Gastrocnemius medialis (tissue), 4 donors: ENCODE measurements around the gene IQCH. TPM values are rescaled to one million over a fixed set of nuclear protein-coding genes. Genes with fewer than 3 reads are reported as not detected.

ENCODE experiments used
- ATAC-seq, 2 donors: fragments of 150-250 bp; one replicate each; pipeline ENCODE4 v1.9.1; 2016
- DNase-seq, 2 donors: peaks; one replicate each; pipeline ENCODE4 v3.0.0-alpha.2; 2019
- H3K27ac ChIP-seq, 4 donors: fragments of 200-600 bp; sonication (generic); 1 replicate in 1 of 4; 2 replicates in 3 of 4; pipeline ENCODE4 v1.5.1; 2016 to 2018; ENCODE audit warnings: mild to moderate bottlenecking in 2 of 4, moderate library complexity in 1 of 4
- H3K27me3 ChIP-seq, 3 donors: fragments of 200-600 bp; sonication (generic) in 2 of 3; 1 replicate in 1 of 3; 2 replicates in 2 of 3; pipeline versions ENCODE4 v1.5.1 to v1.6.0; 2016 to 2019; ENCODE audit warnings: mild to moderate bottlenecking in 1 of 3, moderate library complexity in 1 of 3
- H3K36me3 ChIP-seq, 2 donors: fragments of 200-600 bp; sonication (generic) in 1 of 2; one replicate each; pipeline ENCODE4 v1.5.1; 2017 to 2018
- H3K4me1 ChIP-seq, 2 donors: fragments of 200-600 bp; sonication (generic) in 1 of 2; one replicate each; pipeline ENCODE4 v1.5.1; 2016 to 2017; ENCODE audit warnings: mild to moderate bottlenecking in 2 of 2
- H3K4me3 ChIP-seq, 4 donors: fragments of 200-600 bp; sonication (generic) in 3 of 4; 1 replicate in 1 of 4; 2 replicates in 3 of 4; pipeline ENCODE4 v1.5.1; 2016 to 2019; ENCODE audit warnings: mild to moderate bottlenecking in 2 of 4
- H3K9me3 ChIP-seq, 3 donors: fragments of 200-600 bp; sonication (generic) in 2 of 3; 1 replicate in 1 of 3; 2 replicates in 2 of 3; pipeline ENCODE4 v1.5.1; 2016 to 2019
- POLR2A ChIP-seq, 2 donors: fragments of 450-650 bp; IDR thresholded peaks; one replicate each; pipeline ENCODE4 v1.6.1; 2017; ENCODE audit warnings: antibody characterized with exemption in 2 of 2, mild to moderate bottlenecking in 2 of 2, moderate library complexity in 2 of 2
- in situ Hi-C, 4 donors: fragments of 200-750 bp; cut with MboI; loops; one replicate each; pipeline versions ENCODE4 v1.15.0 to v1.8.0; 2017; ENCODE audit warnings: low sequenced_read_pairs in 4 of 4
- intact Hi-C: fragments of 100-400 bp; cut with DNase I; formaldehyde crosslinking; loops from one replicate; pipeline ENCODE4 v1.15.1; 2023; ENCODE audit warnings: low total_unique reads
- total RNA-seq, 4 donors: library from RNA; depleted of rRNA; stranded (reverse); fragments of >200 nt; gene quantifications; one replicate each; pipeline versions ENCODE4 v1.1.0 to v1.2.3, GENCODE V29; 2016
- TF ChIP-seq, protein P1 (sequence below), 5 experiments: fragments of 450-650 bp in 3 of 5; fragments of 200-600 bp in 2 of 5; sonication (generic) in 2 of 5; IDR thresholded peaks in 4 of 5; conservative IDR thresholded peaks in 1 of 5; 1 replicate in 4 of 5; 2 replicates in 1 of 5; pipeline ENCODE4 v1.5.1; 2016 to 2019; ENCODE audit warnings: antibody characterized with exemption in 5 of 5, mild to moderate bottlenecking in 3 of 5, moderate library complexity in 3 of 5

The IQCH gene
- total RNA-seq, 4 donors from 2014 or later = 0.07 to 0.65 (median 0.32) TPM

DNA sequence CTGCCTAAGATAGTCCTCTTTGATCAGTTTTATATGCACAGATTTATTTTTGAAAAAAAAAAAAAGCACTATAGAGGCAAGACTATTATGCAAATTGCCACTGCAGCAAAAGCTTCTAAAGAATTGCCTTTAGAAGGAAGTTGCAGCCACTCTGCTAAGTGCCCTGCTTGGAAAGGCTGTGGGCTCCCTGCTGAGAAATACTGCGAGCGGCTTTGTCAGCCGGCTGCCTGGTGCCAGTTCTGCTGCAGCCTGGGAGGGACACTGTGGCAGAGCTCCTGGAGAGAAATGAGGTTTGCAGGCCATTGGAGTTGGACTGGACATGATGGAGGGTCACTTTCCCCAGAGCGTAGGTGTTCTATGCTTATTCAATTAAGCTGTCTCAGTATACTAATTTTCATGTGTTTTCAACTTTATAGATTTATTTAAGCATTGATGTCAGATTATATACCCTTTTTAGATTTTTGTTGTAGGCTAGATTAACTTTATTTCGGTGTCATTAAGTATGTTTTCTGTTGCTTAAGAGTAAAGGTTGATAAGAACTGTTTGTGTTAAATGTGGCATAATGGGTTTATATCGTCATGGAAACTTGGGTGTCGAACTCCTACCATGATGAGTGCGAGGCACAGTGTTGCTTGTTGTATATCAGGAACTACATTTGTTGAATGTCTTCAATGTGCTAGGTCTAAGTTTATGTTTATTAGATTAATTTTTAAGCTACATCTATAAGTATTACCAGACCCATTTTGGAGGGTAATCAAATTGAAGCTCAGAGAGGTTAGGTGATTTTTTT, 294.5 kb downstream of the IQCH start:
- peak in 1 of 2 donors; percentile 53 for DNase-seq
- in situ Hi-C loops = loop anchor here in 1 of 4 donors (25.0 kb wide), 1 partner anchor 288 kb away; the partner anchor contains the start of genes RNU6-1 and SKOR1

DNA sequence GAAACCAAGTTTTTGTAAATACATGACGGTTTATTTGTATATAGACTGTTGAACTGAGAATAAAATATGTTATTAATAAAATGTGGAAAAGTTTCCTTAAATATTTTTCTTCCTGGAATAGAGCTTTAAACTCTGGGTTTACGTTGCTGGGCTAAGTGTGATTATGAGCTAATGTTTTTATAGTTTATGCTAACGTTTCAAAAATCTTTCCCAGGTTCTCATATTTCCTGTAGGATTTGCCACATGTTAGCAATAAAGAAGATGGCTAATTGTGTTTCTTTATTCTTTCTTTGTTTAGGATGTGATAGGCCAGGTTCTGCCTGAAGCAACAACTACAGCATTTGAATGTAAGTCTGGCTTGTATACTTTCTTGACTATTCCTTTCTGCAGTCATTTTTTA, 295.1 kb downstream of the IQCH start:
- intact Hi-C loops = loop anchor here (10.0 kb wide), 1 partner anchor 295 kb away; the partner anchor contains the start of genes AAGAB and IQCH
- Histone ChIP-seq H3K36me3 (peaks cover 0 to 8% of the 10 kb centered on the region in 2 donors), H3K27ac (peak overlapping the region; percentile 16 to 60 (median 40)), H3K27me3 (no peaks in the 10 kb centered on the region), H3K4me3 (no peak overlapping the region), H3K4me1 (peaks cover 12 to 30% of the 10 kb centered on the region in 2 donors), H3K9me3 (no peaks in the 10 kb centered on the region)
- no peak for ATAC-seq
- in situ Hi-C loops = loop anchor here in 1 of 4 donors (25.0 kb wide), 1 partner anchor 288 kb away; the partner anchor contains the start of genes RNU6-1 and SKOR1
- DNase-seq = no peak
- no peak for TF ChIP-seq POLR2A (IDR thresholded peaks at IDR 0.05)
- TF ChIP-seq, protein P1, sequence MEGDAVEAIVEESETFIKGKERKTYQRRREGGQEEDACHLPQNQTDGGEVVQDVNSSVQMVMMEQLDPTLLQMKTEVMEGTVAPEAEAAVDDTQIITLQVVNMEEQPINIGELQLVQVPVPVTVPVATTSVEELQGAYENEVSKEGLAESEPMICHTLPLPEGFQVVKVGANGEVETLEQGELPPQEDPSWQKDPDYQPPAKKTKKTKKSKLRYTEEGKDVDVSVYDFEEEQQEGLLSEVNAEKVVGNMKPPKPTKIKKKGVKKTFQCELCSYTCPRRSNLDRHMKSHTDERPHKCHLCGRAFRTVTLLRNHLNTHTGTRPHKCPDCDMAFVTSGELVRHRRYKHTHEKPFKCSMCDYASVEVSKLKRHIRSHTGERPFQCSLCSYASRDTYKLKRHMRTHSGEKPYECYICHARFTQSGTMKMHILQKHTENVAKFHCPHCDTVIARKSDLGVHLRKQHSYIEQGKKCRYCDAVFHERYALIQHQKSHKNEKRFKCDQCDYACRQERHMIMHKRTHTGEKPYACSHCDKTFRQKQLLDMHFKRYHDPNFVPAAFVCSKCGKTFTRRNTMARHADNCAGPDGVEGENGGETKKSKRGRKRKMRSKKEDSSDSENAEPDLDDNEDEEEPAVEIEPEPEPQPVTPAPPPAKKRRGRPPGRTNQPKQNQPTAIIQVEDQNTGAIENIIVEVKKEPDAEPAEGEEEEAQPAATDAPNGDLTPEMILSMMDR (IDR thresholded peaks at IDR 0.05 in 4 of 5, conservative IDR thresholded peaks at IDR 0.05 in 1 of 5) = no peak

More for the DNA sequence above, 294.5 kb downstream of the IQCH start:
- ATAC-seq = peak; percentile 55 to 58
- TF ChIP-seq POLR2A (IDR thresholded peaks at IDR 0.05) = no peak
- TF ChIP-seq, protein P1 (IDR thresholded peaks at IDR 0.05 in 4 of 5, conservative IDR thresholded peaks at IDR 0.05 in 1 of 5) = no peak
- H3K27ac ChIP-seq = peak overlapping the region; percentile 16 to 60 (median 40)
- H3K4me1 ChIP-seq = peaks cover 19 to 32% of the 10 kb centered on the region in 2 donors
- no peak overlapping the region for H3K4me3 ChIP-seq
- H3K36me3 ChIP-seq = peaks cover 0 to 8% of the 10 kb centered on the region in 2 donors
- intact Hi-C loops = loop anchor here (10.0 kb wide), 1 partner anchor 294 kb away; the partner anchor contains the start of genes AAGAB and IQCH
- H3K27me3 ChIP-seq = no peaks in the 10 kb centered on the region
- H3K9me3 ChIP-seq = no peaks in the 10 kb centered on the region

DNA sequence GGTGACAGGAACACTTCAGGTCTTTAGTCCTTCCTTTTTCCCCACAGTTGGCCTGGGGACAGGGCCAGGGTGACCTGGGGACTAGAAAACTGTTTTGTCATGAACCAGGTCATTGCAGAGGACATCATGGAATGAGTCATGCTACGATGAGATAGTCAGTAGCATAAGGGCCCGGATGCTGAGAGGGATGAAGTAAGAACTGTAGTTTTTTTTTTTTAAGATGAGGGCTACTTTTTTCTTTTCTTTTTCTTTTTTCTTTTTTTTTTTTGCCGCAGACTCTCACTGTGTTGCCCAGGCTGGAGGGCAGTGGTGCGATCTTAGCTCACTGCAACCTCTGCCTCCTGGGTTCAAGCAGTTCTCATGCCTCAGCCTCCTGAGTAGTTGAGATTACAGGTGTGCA, 295.9 kb downstream of the IQCH start:
- DNase-seq = peak in 1 of 2 donors; percentile 56
- no peaks in the 10 kb centered on the region for H3K9me3 ChIP-seq
- H3K27me3 ChIP-seq = no peaks in the 10 kb centered on the region
- in situ Hi-C loops (no loop called here), intact Hi-C loops (no loop called here)
- peak; percentile 78 to 95 for ATAC-seq
- no peak overlapping the region for H3K4me3 ChIP-seq
- TF ChIP-seq, protein P1 (IDR thresholded peaks at IDR 0.05 in 4 of 5, conservative IDR thresholded peaks at IDR 0.05 in 1 of 5) = no peak
- no peak for TF ChIP-seq POLR2A (IDR thresholded peaks at IDR 0.05)
- peaks cover 0 to 8% of the 10 kb centered on the region in 2 donors for H3K36me3 ChIP-seq
- peak overlapping the region; percentile 16 to 60 (median 43) for H3K27ac ChIP-seq
- peaks cover 9 to 30% of the 10 kb centered on the region in 2 donors for H3K4me1 ChIP-seq

DNA sequence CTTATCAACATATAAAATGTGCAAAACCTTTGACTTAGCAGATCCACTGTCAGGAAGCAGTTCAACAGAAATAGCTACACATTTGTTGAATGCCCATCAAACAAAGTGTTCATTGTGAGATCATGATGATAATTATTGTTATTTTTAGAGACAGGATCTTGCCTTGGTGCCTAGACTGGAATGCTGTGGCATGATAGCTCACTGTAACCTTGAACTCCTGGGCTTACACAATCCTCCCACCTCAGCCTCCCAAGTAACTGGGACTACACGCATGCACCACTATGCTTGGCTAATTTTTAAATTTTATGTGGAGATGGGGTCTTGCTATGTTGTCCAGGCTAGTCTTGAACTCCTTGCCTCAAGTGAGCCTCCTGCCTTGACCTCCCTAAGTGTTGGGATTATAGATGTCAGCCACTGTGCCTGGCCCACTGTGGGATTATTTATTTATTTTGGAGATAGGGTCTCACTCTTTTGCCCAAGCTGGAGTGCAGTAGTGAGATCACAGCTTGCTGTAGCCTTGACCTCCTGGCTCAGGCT, 296.7 kb downstream of the IQCH start:
- intact Hi-C loops = no loop called here
- TF ChIP-seq POLR2A (IDR thresholded peaks at IDR 0.05) = no peak
- TF ChIP-seq, protein P1 (IDR thresholded peaks at IDR 0.05 in 4 of 5, conservative IDR thresholded peaks at IDR 0.05 in 1 of 5) = no peak
- in situ Hi-C loops = no loop called here
- H3K9me3 ChIP-seq = no peaks in the 10 kb centered on the region
- H3K4me3 ChIP-seq = no peak overlapping the region
- H3K4me1 ChIP-seq = peaks cover 9 to 30% of the 10 kb centered on the region in 2 donors
- ATAC-seq = no peak
- H3K27me3 ChIP-seq = no peaks in the 10 kb centered on the region
- H3K36me3 ChIP-seq = peaks cover 0 to 5% of the 10 kb centered on the region in 2 donors
- peak overlapping the region in 3 of 4 donors; percentile 40 to 60 (median 46) for H3K27ac ChIP-seq
- DNase-seq = no peak

Other genes with a start within 250 kb of the IQCH start
- gene SMAD3, start 189.2 kb upstream of the IQCH start, total RNA-seq = 10 to 100 TPM; 15.9 to 61.7 (median 26.3) TPM
- gene AAGAB, start 125 bp upstream of the IQCH start, total RNA-seq = 10 to 100 TPM; 29.4 to 39.2 (median 30.9) TPM